SU-DHL-6 (cell line): ENCODE measurements around the gene YIPF1.

Source experiments
- EZH2phosphoT487 ChIP-seq: fragments of 200-600 bp; sonication (generic), shearing (Covaris generic); conservative IDR thresholded peaks from 2 replicates; pipeline ENCODE4 v1.6.1; 2018; ENCODE audit warnings: mild to moderate bottlenecking, antibody characterized with exemption, low read length, moderate library complexity, mixed read lengths
- TF ChIP-seq, protein P1 (sequence below): fragments of 200-600 bp; sonication (generic); IDR thresholded peaks from one replicate; pipeline ENCODE4 v1.5.1; 2017; ENCODE audit warnings: antibody characterized with exemption, mild to moderate bottlenecking, low read length, moderate library complexity; ENCODE audit not compliant: insufficient read depth, poor library complexity, severe bottlenecking

- TF ChIP-seq, protein P1, sequence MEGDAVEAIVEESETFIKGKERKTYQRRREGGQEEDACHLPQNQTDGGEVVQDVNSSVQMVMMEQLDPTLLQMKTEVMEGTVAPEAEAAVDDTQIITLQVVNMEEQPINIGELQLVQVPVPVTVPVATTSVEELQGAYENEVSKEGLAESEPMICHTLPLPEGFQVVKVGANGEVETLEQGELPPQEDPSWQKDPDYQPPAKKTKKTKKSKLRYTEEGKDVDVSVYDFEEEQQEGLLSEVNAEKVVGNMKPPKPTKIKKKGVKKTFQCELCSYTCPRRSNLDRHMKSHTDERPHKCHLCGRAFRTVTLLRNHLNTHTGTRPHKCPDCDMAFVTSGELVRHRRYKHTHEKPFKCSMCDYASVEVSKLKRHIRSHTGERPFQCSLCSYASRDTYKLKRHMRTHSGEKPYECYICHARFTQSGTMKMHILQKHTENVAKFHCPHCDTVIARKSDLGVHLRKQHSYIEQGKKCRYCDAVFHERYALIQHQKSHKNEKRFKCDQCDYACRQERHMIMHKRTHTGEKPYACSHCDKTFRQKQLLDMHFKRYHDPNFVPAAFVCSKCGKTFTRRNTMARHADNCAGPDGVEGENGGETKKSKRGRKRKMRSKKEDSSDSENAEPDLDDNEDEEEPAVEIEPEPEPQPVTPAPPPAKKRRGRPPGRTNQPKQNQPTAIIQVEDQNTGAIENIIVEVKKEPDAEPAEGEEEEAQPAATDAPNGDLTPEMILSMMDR = no peak
- no peak for TF ChIP-seq EZH2phosphoT487
Observed at GRCh38 chr1:53906121-53906520, 16.5 kb upstream of the YIPF1 start.
